Esophagus muscularis mucosa (tissue), 4 donors: ENCODE results near the gene OTOS. TPM values are rescaled to one million over a fixed set of nuclear protein-coding genes. Genes with fewer than 3 reads are reported as not detected.

ENCODE experiments used
- DNase-seq: peaks from one replicate; pipeline ENCODE4 v3.0.0-alpha.2; 2017; ENCODE audit errors: extremely low spot score
- H3K27ac ChIP-seq, 4 donors: fragments of 200-600 bp; sonication (generic); replicated peaks in 1 of 4; 1 replicate in 3 of 4; 2 replicates in 1 of 4; pipeline ENCODE4 v1.5.1; 2016 to 2019; ENCODE audit warnings: mild to moderate bottlenecking in 1 of 4
- H3K27me3 ChIP-seq, 4 donors: fragments of 200-600 bp; sonication (generic); one replicate each; pipeline versions ENCODE4 v1.5.1 to v1.6.0; 2016 to 2019
- H3K36me3 ChIP-seq, 4 donors: fragments of 200-600 bp; sonication (generic); one replicate each; pipeline ENCODE4 v1.5.1; 2016 to 2019
- H3K4me1 ChIP-seq, 4 donors: fragments of 200-600 bp; sonication (generic); one replicate each; pipeline ENCODE4 v1.5.1; 2016 to 2019
- H3K4me3 ChIP-seq, 4 donors: fragments of 200-600 bp; sonication (generic); 1 replicate in 2 of 4; 2 replicates in 2 of 4; pipeline ENCODE4 v1.5.1; 2016 to 2019; ENCODE audit warnings: mild to moderate bottlenecking in 4 of 4, moderate library complexity in 1 of 4
- H3K9me3 ChIP-seq, 4 donors: fragments of 200-600 bp; sonication (generic); 1 replicate in 3 of 4; 2 replicates in 1 of 4; pipeline ENCODE4 v1.5.1; 2016 to 2019
- EP300 ChIP-seq: sonication (generic); formaldehyde crosslinking; IDR thresholded peaks from one replicate; pipeline ENCODE4 v1.6.1; 2017; ENCODE audit warnings: antibody characterized with exemption
- POLR2A ChIP-seq: fragments of 450-650 bp; IDR thresholded peaks from one replicate; pipeline ENCODE4 v1.6.1; 2017; ENCODE audit warnings: antibody characterized with exemption, moderate library complexity, mild to moderate bottlenecking, low read depth
- POLR2AphosphoS5 ChIP-seq, 2 donors: sonication (generic); formaldehyde crosslinking; IDR thresholded peaks; one replicate each; pipeline ENCODE4 v1.6.1; 2017; ENCODE audit warnings: antibody characterized with exemption in 2 of 2
- WGBS: methylation state at CpG from one replicate; pipeline ENCODE4 v1.1.5; 2018; 5-methylcytosine and 5-hydroxymethylcytosine counted together
- intact Hi-C: fragments of 100-400 bp; cut with DNase I; formaldehyde crosslinking; loops from one replicate; pipeline ENCODE4 v1.15.1; 2023
- total RNA-seq, 4 donors: library from RNA; depleted of rRNA; stranded (reverse); fragments of >200 nt; gene quantifications; one replicate each; pipeline versions ENCODE4 v1.1.0 to v1.2.1, GENCODE V29; 2016
- TF ChIP-seq, protein P1 (sequence below), 3 experiments: fragments of 200-600 bp in 2 of 3; fragments of 450-650 bp in 1 of 3; sonication (generic) in 2 of 3; IDR thresholded peaks; one replicate each; pipeline ENCODE4 v1.5.1; 2017 to 2019; ENCODE audit warnings: antibody characterized with exemption in 3 of 3, mild to moderate bottlenecking in 2 of 3, moderate library complexity in 1 of 3

The OTOS gene
- total RNA-seq, 4 donors from 2014 or later: not detected

DNA sequence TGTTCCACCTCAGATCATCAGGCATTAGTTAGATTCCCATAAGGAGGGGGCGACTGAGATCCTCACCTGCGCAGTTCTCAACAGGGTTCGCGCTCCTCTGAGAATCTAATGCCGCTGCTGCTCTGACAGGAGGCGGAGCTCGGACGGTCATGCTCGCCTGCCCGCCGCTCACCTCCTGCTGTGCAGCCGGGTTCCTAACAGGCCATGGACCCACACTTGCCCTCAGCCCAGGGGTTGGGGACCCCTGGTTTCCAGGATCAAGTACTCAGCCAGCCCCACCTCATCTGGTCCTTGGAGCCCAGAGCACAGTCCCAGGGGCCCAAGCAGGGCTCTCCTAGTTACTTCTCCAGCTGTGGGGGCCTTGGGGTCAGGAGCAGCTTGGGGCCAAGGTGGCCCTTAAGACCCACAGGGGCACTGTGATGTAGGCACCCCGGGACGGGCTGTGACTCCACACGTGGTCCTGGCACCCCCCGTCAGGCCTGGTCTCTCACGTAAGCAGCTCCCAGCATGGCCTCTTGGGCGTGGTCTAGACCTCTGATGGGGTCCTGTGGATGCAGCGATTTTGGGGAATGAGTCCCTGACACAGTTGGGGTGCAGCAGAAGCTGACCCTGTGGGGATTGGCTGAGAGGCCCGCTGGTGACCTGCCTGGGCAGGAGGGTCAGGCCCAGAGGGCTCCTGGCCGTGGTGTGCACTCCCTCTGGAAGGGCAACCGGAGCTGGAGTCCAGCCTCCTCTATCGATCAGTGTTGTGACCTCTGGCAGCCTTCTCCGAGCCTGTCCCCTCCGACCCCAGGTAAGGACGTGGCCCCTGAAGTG, 28.3 kb upstream of the OTOS start:
- 87% methylated on average over 21 of the region's 26 CpGs for WGBS
- no peaks in the 10 kb centered on the region for H3K36me3 ChIP-seq
- TF ChIP-seq, protein P1, sequence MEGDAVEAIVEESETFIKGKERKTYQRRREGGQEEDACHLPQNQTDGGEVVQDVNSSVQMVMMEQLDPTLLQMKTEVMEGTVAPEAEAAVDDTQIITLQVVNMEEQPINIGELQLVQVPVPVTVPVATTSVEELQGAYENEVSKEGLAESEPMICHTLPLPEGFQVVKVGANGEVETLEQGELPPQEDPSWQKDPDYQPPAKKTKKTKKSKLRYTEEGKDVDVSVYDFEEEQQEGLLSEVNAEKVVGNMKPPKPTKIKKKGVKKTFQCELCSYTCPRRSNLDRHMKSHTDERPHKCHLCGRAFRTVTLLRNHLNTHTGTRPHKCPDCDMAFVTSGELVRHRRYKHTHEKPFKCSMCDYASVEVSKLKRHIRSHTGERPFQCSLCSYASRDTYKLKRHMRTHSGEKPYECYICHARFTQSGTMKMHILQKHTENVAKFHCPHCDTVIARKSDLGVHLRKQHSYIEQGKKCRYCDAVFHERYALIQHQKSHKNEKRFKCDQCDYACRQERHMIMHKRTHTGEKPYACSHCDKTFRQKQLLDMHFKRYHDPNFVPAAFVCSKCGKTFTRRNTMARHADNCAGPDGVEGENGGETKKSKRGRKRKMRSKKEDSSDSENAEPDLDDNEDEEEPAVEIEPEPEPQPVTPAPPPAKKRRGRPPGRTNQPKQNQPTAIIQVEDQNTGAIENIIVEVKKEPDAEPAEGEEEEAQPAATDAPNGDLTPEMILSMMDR (IDR thresholded peaks at IDR 0.05): no peak
- no peak for TF ChIP-seq EP300
- no peak for TF ChIP-seq POLR2A
- TF ChIP-seq POLR2AphosphoS5 (IDR thresholded peaks at IDR 0.05): no peak
- H3K4me1 ChIP-seq: no peaks in the 10 kb centered on the region
- no peak overlapping the region for H3K4me3 ChIP-seq
- H3K27me3 ChIP-seq: peaks cover 0 to 51% (median 0%) of the 10 kb centered on the region in 4 donors
- no peak overlapping the region for H3K27ac ChIP-seq
- no peak for DNase-seq
- no peaks in the 10 kb centered on the region for H3K9me3 ChIP-seq
- intact Hi-C loops: no loop called here

DNA sequence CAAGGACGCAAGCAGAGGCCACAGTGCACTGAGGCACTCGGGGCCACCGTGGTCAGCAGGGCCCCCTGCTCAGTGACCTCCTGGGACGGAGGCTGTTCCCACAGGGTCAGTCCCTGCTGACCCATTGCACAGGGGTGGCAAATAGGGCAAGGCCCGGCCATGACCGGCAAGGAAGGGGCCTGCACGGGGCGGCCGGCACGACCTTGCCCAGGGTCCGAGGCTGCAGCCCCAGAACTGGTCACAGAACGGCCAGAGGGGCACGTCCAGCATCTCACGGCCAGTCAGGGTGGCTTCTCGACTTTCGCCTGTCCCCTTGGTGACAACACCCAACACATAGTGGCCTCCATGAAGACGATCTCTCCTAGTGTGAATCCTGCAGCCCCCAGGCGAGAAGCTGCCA, 27.6 kb upstream of the OTOS start:
- H3K36me3 ChIP-seq: no peaks in the 10 kb centered on the region
- no peaks in the 10 kb centered on the region for H3K4me1 ChIP-seq
- no peak overlapping the region for H3K4me3 ChIP-seq
- H3K27me3 ChIP-seq: peaks cover 0 to 51% (median 0%) of the 10 kb centered on the region in 4 donors
- 84% methylated on average over 7 of the region's 18 CpGs for WGBS
- no peak for TF ChIP-seq POLR2AphosphoS5 (IDR thresholded peaks at IDR 0.05)
- TF ChIP-seq POLR2A: no peak
- no peak for TF ChIP-seq EP300
- no peak overlapping the region for H3K27ac ChIP-seq
- intact Hi-C loops: no loop called here
- DNase-seq: no peak
- no peaks in the 10 kb centered on the region for H3K9me3 ChIP-seq

GRCh38 chr2:240167588-240167880, 27.1 kb upstream of the OTOS start:
- H3K27me3 ChIP-seq: peaks cover 0 to 56% (median 0%) of the 10 kb centered on the region in 4 donors
- 90% methylated on average over 5 of the region's 9 CpGs for WGBS
- TF ChIP-seq POLR2A: no peak
- no peak for TF ChIP-seq EP300
- no peak for TF ChIP-seq POLR2AphosphoS5 (IDR thresholded peaks at IDR 0.05)
- TF ChIP-seq, protein P1 (IDR thresholded peaks at IDR 0.05): no peak
- no peak overlapping the region for H3K27ac ChIP-seq
- H3K9me3 ChIP-seq: no peaks in the 10 kb centered on the region
- DNase-seq: no peak
- intact Hi-C loops: no loop called here
- no peaks in the 10 kb centered on the region for H3K4me1 ChIP-seq
- no peak overlapping the region for H3K4me3 ChIP-seq
- no peaks in the 10 kb centered on the region for H3K36me3 ChIP-seq

DNA sequence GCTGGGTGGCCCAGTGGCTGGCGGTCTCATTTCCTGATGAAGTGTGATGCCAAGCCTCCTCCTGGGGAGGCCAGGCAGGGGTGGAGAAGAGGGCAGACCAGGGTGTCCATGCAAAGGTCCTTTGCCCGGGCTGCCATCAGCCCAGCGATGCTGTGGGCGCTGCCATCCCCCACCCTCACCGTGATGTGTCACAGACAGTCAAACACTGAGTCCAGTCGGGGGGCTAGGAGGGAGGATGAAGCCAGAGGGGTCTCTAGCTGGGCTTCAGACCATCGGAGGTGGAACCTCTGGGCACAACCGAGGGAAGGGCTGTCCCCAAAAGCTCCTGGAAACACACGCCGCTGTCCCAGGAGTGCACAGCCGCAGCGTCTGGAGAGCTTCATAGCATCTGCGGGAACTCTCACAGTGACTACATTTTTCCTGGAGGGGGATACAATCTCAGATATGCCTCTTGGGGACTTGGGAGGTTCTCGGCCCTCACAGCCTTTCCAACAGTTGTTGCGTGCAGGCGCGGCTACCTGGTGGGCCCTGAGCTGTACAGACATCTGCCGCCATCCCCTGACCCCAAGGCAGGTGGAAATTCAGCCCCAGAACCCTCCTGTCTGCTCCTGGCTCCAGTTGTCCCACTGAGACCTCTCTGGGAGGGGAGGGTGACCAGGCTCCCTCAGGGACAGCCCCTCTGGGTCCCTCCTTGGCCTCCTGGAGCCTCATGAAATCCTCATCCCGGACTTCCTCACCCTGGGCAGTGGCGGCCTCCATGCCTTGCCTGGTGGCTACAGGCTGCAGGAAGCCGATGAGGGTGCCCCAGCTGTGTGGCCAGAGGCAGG, 26.5 kb upstream of the OTOS start:
- no peak for DNase-seq
- no peaks in the 10 kb centered on the region for H3K9me3 ChIP-seq
- peaks cover 0 to 61% (median 0%) of the 10 kb centered on the region in 4 donors for H3K27me3 ChIP-seq
- H3K4me1 ChIP-seq: no peaks in the 10 kb centered on the region
- no peaks in the 10 kb centered on the region for H3K36me3 ChIP-seq
- no peak overlapping the region for H3K4me3 ChIP-seq
- no peak overlapping the region for H3K27ac ChIP-seq
- intact Hi-C loops: no loop called here
- 88% methylated on average over 11 of the region's 21 CpGs for WGBS
- TF ChIP-seq POLR2A (no peak), EP300 (no peak), POLR2AphosphoS5 (IDR thresholded peaks at IDR 0.05) (no peak)
- TF ChIP-seq, protein P1 (IDR thresholded peaks at IDR 0.05): no peak

DNA sequence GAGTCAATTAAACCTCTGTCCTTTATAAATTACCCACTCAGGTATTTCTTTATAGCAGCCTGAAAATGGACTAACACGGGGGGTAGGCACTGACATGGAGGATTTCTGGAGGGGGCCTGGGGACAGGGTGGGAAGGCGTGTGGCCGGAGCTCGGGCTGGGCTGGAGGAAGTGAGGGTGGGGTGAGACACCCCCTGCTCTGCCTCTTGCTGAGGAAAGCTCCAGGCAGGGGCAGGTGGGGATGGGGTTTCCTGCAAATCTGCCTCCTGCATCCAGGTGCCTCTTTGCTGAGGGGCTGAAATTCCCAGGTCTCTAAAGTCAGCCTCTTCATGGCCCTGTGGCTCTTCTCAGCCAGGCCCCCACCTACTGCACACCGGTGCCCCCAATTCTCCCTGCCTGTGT, 25.7 kb upstream of the OTOS start:
- Histone ChIP-seq H3K27ac (no peak overlapping the region), H3K27me3 (peaks cover 0 to 63% (median 0%) of the 10 kb centered on the region in 4 donors), H3K36me3 (no peaks in the 10 kb centered on the region), H3K4me3 (no peak overlapping the region), H3K9me3 (no peaks in the 10 kb centered on the region), H3K4me1 (no peaks in the 10 kb centered on the region)
- intact Hi-C loops: no loop called here
- WGBS: 76% methylated on average over 5 of the region's 5 CpGs
- no peak for DNase-seq
- TF ChIP-seq POLR2AphosphoS5 (IDR thresholded peaks at IDR 0.05) (no peak), EP300 (no peak), POLR2A (no peak)
- TF ChIP-seq, protein P1 (IDR thresholded peaks at IDR 0.05): no peak
